Regular cardiac myocyte (primary cell): ENCODE measurements around the gene SELENOP. TPM values are rescaled to one million over a fixed set of nuclear protein-coding genes. Genes with fewer than 3 reads are reported as not detected.

ENCODE experiments used
- total RNA-seq: library from RNA; depleted of rRNA; stranded (reverse); fragments of >200 nt; gene quantifications from 2 replicates; pipeline ENCODE4 v1.2.3, GENCODE V29; 2014

Gene SELENOP
- total RNA-seq = 4.8 and 37.2 TPM in 2 replicates

GRCh38 chr5:42811591-42812446, at the start of gene SELENOP:
SELENOP (minus strand) TSS chr5:42811892; CDS start chr5:42808353, 3,539 bp downstream.

GRCh38 chr5:42756606-42757601, 54.8 kb downstream of the SELENOP start, which contains the start of gene CCDC152:
CCDC152 (plus strand) TSS chr5:42756818; CDS start chr5:42759122, 2,304 bp downstream.

Other genes with a start within 250 kb of the SELENOP start
- gene CCDC152, start 55.1 kb downstream of the SELENOP start, total RNA-seq = 1.1 and 2.9 TPM in 2 replicates
- 1.1 and 1.7 TPM in 2 replicates for gene ANXA2R, start 228.4 kb upstream of the SELENOP start, total RNA-seq